Neural crest cell (in vitro differentiated cells): ENCODE results near the gene RXRA. TPM values are rescaled to one million over a fixed set of nuclear protein-coding genes. Genes with fewer than 3 reads are reported as not detected.

Experiments
- DNase-seq: peaks from one replicate; pipeline ENCODE4 v3.0.0; 2021; ENCODE audit warnings: low read depth, mixed read lengths, low spot score
- H3K27ac Mint-ChIP-seq: one replicate; pipeline ENCODE4 v1.8.0; 2021; ENCODE audit warnings: mild to moderate bottlenecking, mixed read lengths; ENCODE audit not compliant: unreplicated experiment
- H3K27me3 Mint-ChIP-seq: 2 replicates; pipeline ENCODE4 v1.8.0; 2021; ENCODE audit warnings: low read depth, mild to moderate bottlenecking, mixed read lengths
- H3K36me3 Mint-ChIP-seq: 2 replicates; pipeline ENCODE4 v1.8.0; 2021; ENCODE audit warnings: low read depth, mild to moderate bottlenecking, mixed read lengths
- H3K4me1 Mint-ChIP-seq: 2 replicates; pipeline ENCODE4 v1.8.0; 2021; ENCODE audit warnings: mixed read lengths
- H3K4me3 Mint-ChIP-seq: one replicate; pipeline ENCODE4 v1.8.0; 2021; ENCODE audit warnings: mild to moderate bottlenecking, mixed read lengths
- H3K9me3 Mint-ChIP-seq: 2 replicates; pipeline ENCODE4 v1.8.0; 2021; ENCODE audit warnings: mixed read lengths
- total RNA-seq: library from RNA; stranded (reverse); gene quantifications from 2 replicates; pipeline ENCODE4 v1.2.1, GENCODE V29; 2021
- TF ChIP-seq, protein P1 (sequence below): fragments of 200-600 bp; sonication (generic); conservative IDR thresholded peaks from 2 replicates; pipeline ENCODE4 v1.5.0; 2021; ENCODE audit warnings: antibody characterized with exemption, mild to moderate bottlenecking

RXRA gene
- total RNA-seq, 1 donor from 2014 or later, result 41.2 TPM

DNA sequence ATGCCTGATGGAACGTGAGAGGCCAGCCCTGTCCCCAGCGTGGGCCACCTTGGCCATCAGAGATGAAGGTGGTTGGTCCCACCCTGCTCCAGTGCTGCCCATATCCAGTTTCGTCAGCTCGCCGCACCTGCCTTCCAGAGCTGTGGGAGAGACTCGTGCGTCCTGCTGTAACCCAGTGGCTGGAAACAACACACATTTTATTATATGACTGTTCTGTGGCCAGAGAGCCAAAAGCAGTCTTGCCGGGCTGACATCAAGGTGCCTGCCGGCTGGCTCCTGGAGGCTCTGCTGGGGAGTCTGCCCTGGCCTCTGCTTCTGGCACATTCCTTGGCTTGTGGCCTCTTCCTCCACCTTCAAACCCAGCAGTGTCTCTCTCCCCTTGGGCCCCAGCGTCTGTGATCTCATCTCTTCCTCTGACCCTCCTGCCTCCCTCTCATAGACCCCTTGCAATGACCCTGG lies 94.7 kb downstream of the RXRA start:
- H3K4me1 Mint-ChIP-seq, result no peaks in the 10 kb centered on the region
- peak overlapping the region; percentile 62 for H3K27ac Mint-ChIP-seq
- H3K36me3 Mint-ChIP-seq, result no peaks in the 10 kb centered on the region
- H3K4me3 Mint-ChIP-seq, result no peak overlapping the region
- no peaks in the 10 kb centered on the region for H3K27me3 Mint-ChIP-seq
- TF ChIP-seq, protein P1, sequence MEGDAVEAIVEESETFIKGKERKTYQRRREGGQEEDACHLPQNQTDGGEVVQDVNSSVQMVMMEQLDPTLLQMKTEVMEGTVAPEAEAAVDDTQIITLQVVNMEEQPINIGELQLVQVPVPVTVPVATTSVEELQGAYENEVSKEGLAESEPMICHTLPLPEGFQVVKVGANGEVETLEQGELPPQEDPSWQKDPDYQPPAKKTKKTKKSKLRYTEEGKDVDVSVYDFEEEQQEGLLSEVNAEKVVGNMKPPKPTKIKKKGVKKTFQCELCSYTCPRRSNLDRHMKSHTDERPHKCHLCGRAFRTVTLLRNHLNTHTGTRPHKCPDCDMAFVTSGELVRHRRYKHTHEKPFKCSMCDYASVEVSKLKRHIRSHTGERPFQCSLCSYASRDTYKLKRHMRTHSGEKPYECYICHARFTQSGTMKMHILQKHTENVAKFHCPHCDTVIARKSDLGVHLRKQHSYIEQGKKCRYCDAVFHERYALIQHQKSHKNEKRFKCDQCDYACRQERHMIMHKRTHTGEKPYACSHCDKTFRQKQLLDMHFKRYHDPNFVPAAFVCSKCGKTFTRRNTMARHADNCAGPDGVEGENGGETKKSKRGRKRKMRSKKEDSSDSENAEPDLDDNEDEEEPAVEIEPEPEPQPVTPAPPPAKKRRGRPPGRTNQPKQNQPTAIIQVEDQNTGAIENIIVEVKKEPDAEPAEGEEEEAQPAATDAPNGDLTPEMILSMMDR, result no peak
- no peaks in the 10 kb centered on the region for H3K9me3 Mint-ChIP-seq
- DNase-seq, result no peak

DNA sequence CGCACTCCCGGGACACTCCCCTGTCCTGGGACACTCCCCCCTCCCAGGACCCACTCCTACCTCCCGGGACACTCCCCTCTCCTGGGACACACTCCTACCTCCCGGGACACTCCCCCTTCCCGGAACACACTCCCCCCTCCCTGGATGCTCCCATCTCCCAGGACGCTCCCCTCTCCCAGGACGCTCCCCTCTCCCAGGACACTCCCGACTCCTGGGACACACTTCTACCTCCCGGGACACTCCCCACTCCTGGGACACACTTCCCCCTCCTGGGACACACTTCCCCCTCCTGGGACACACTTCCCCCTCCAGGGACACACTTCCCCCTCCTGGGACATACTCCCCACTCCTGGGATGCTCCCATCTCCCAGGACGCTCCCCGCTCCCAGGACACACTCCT lies 95.6 kb downstream of the RXRA start:
- no peaks in the 10 kb centered on the region for H3K27me3 Mint-ChIP-seq
- H3K4me3 Mint-ChIP-seq, result no peak overlapping the region
- no peak for DNase-seq
- no peak overlapping the region for H3K27ac Mint-ChIP-seq
- H3K4me1 Mint-ChIP-seq, result no peaks in the 10 kb centered on the region
- TF ChIP-seq, protein P1, result no peak
- H3K9me3 Mint-ChIP-seq, result no peaks in the 10 kb centered on the region
- no peaks in the 10 kb centered on the region for H3K36me3 Mint-ChIP-seq

- DNase-seq, result no peak
- H3K4me1 Mint-ChIP-seq, result no peaks in the 10 kb centered on the region
- no peaks in the 10 kb centered on the region for H3K27me3 Mint-ChIP-seq
- H3K27ac Mint-ChIP-seq, result no peak overlapping the region
- H3K36me3 Mint-ChIP-seq, result no peaks in the 10 kb centered on the region
- TF ChIP-seq, protein P1, result no peak
- no peaks in the 10 kb centered on the region for H3K9me3 Mint-ChIP-seq
- H3K4me3 Mint-ChIP-seq, result no peak overlapping the region
These were observed 96.2 kb downstream of the RXRA start for GRCh38 chr9:134422301-134423090.

- DNase-seq, result no peak
These were observed 96.9 kb downstream of the RXRA start for GRCh38 chr9:134423166-134423565.

GRCh38 chr9:134423749-134424148 lies 97.5 kb downstream of the RXRA start:
- TF ChIP-seq, protein P1, result no peak
- Mint-ChIP-seq H3K36me3 (no peaks in the 10 kb centered on the region), H3K27ac (no peak overlapping the region), H3K4me3 (no peak overlapping the region), H3K9me3 (no peaks in the 10 kb centered on the region), H3K27me3 (no peaks in the 10 kb centered on the region), H3K4me1 (no peaks in the 10 kb centered on the region)
- no peak for DNase-seq

More at GRCh38 chr9:134423166-134423565, 96.9 kb downstream of the RXRA start:
- Mint-ChIP-seq H3K4me3 (no peak overlapping the region), H3K4me1 (no peaks in the 10 kb centered on the region), H3K36me3 (no peaks in the 10 kb centered on the region), H3K27ac (no peak overlapping the region), H3K9me3 (no peaks in the 10 kb centered on the region), H3K27me3 (no peaks in the 10 kb centered on the region)
- TF ChIP-seq, protein P1, result no peak
